HL-60/S4 treated with retinoic acid at 250 ng/mL for 4 days and 3 days (cell line): Measurements from ENCODE around the gene GAPVD1.
"Not testable (repeated sequence)": the region's sequence is repeated elsewhere in the genome, so short reads cannot be mapped to it uniquely, and the experiment has no call there.

Experiments used
- in situ Hi-C: fragments of 300-500 bp; cut with MboI; formaldehyde crosslinking; loops from 2 replicates; pipeline ENCODE4 v1.7.0; 2022; ENCODE audit warnings: low sequenced_read_pairs

The GAPVD1 gene

GRCh38 chr9:125297917-125298316 is 36.3 kb downstream of the GAPVD1 start:
- in situ Hi-C loops, result no loop called here

GRCh38 chr9:125302241-125302640 is 40.6 kb downstream of the GAPVD1 start:
- in situ Hi-C loops, result no loop called here

DNA sequence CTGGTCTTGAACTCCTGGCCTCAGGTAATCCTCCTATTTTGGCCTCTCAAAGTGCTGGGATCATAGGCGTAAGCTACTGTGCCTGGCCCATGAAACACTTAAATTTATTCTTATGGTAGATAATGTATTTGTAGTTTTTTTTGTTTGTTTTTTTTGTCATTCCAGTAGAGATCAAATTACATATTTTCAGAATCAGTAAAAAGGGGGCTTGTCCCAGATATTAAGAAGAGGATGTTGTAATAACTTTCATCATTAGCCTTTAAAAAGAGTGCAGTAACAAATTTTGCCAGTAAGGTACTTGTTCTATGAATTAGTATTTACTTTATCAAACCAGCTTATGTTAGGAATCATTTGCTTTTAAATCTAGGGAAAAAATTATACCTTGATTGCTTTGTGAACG is 42.6 kb downstream of the GAPVD1 start:
- in situ Hi-C loops, result no loop called here

DNA sequence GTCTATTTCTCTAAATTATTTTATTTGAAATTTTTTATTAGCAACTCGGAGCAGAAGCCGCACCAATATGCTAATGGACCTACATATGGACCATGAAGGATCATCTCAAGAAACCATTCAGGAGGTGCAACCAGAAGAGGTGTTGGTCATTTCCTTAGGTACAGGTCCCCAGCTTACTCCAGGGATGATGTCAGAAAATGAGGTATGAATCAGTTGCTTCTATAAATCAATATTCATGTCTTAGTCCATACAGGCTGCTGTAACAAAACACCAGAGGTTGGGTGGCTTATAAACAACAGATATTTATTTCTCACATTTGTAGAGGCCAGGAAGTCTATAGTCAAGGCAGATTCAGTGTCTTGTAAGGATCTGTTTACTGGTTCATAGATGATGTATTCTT is 50.8 kb downstream of the GAPVD1 start:
- in situ Hi-C loops, result no loop called here

DNA sequence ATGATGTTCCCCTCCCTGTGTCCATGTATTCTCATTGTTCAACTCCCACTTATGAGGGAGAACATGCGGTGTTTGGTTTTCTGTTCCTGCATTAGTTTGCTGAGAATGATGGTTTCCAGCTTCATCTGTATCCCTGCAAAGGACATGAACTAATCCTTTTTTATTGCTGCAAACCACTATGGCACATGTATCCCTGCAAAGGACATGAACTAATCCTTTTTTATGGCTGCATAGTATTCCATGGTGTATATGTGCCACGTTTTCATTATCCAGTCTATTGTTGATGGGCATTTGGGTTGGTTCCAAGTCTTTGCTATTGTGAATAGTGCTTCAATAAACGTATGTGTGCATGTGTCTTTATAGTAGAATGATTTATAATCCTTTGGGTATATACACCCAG is 54.7 kb downstream of the GAPVD1 start:
- in situ Hi-C loops, result not testable (repeated sequence)

- in situ Hi-C loops, result no loop called here
Measured at GRCh38 chr9:125317704-125318103, 56.1 kb downstream of the GAPVD1 start.

- in situ Hi-C loops, result no loop called here
Measured at GRCh38 chr9:125321496-125321895, 59.9 kb downstream of the GAPVD1 start.

GRCh38 chr9:125323615-125324014 is 62.0 kb downstream of the GAPVD1 start:
- in situ Hi-C loops, result no loop called here

DNA sequence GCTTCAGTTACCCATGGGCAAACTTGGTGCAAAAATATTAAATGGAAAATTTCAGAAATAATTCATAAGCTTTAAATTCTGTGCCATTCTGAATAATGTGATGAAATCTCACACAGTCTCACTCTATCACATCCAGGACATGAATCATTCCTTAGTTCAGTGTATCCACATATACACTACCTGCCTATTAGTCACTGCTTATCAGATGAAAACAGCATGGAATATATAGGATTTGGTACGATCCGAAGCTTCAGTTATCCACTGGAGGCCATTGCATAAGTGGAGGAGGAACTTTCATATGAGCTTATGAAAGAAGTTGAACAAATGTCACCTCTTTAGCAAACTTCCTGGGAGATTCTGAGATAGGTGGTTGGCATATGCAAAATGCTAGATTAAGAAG is 64.2 kb downstream of the GAPVD1 start:
- in situ Hi-C loops, result no loop called here

GRCh38 chr9:125329978-125330377 is 68.4 kb downstream of the GAPVD1 start:
- in situ Hi-C loops, result no loop called here

DNA sequence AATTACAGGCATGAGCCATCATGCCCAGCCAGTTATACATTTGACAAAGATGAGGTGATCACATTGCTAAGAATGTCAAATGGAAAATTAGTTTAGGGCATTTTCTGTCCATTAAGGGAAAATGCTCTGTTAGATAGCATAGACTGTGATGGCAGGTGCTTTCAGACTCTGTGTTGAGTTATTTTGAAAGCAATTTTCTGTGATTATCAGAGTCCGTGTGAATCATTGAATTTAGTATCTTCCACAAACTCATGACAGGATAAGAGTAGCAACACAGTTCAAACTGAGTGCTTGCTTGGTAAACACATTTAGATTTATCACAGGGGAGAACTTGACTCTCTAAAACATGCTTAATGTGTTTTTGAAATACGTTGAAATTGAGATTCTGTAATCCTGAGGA is 69.0 kb downstream of the GAPVD1 start:
- in situ Hi-C loops, result no loop called here

DNA sequence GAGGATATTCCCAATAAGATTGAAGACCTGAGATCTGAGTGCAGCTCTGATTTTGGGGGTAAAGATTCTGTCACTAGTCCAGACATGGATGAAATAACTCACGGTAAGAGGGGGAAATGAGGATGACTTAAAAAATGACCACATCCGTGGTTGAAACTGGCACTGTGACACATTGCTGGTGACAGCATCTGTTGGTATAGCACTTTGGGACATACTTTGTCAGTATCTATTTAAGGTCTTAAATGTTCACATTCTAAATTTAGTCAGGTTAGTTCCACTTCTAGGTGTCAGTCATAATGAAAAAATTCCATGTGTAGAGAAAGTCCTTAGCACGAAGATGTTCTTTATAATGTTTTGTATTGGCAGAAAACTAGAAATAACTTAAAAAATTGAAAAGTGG is 70.9 kb downstream of the GAPVD1 start:
- in situ Hi-C loops, result no loop called here

GRCh38 chr9:125337236-125337635 is 75.6 kb downstream of the GAPVD1 start:
- in situ Hi-C loops, result no loop called here

GRCh38 chr9:125338929-125339328 is 77.3 kb downstream of the GAPVD1 start:
- in situ Hi-C loops, result no loop called here

- in situ Hi-C loops, result no loop called here
Measured at GRCh38 chr9:125341566-125341965, 79.9 kb downstream of the GAPVD1 start.

DNA sequence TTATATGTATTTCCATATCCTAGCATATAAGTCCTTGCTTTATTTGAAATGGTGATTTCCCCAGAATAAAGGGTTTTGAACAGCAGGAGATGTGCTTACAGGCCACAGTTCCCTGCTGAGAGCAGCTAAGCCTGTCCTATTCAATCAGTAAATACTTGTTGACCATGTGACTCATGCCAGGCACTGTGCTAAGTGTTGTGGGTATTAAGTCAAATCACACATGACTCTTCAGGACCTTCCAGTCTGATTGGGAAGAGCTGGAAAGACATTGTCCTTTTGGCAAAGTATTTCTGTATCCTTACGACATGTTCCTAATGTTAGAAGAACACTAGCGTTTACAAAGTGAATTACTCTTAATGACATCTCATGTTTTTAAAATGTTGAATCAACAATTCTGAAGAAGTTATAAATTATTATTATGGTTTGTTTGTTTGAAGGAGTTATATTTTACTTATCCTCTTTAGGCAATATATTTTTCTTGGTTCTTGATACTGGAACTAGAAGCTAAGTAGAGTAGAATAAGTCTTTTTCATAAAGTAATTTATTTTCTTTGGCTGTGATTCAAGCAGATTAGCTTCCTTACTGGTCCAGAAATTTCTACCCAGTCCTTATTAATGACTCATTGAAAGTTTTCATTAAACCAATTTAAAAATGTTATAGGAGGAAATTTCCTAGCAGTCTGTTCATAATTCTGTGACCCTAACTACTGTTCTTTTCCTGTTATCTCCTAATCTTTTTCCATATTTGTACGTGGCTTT is 82.1 kb downstream of the GAPVD1 start:
- in situ Hi-C loops, result no loop called here

GRCh38 chr9:125346080-125346732 is 84.6 kb downstream of the GAPVD1 start:
- in situ Hi-C loops, result no loop called here

GRCh38 chr9:125355601-125356000 is 94.0 kb downstream of the GAPVD1 start:
- in situ Hi-C loops, result no loop called here

DNA sequence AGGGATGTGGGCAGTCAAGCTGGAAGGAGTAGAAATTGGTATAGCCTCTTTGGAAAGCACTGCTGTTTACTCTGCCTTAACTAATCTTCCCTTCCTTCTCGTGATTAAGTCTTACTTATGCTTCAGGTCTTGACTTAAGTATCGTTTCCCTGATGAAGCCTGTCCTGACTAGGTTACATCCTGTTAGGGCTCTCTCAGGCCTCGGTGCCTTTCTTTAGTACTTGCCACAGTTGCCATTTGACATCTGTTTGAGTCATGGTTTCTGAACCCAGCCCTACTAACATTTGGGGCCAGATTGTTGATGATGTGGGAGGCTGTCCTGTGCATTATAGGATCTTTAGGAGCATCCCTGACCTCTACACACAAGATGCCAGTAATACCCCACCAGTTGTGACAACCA is 94.4 kb downstream of the GAPVD1 start:
- in situ Hi-C loops, result no loop called here

- in situ Hi-C loops, result no loop called here
Measured at GRCh38 chr9:125359011-125359410, 97.4 kb downstream of the GAPVD1 start.

DNA sequence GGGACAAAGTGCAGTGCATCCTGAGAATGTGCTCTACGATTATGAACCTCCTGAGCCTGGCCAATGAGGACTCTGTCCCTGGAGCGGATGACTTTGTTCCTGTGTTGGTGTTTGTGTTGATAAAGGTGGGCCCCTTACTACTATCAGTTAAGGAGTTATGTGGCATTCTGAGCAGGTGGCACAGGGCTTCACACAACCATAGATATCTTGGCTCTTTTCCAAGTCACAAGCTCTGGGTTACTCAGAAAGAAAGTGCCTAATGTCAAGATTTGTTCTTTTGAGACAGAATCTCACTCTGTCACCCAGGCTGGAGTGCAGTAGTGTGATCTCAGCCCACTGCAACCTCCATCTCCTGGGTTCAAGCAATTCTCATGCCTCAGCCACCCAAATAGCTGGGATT is 99.0 kb downstream of the GAPVD1 start:
- in situ Hi-C loops, result no loop called here

GRCh38 chr9:125361837-125362531 is 100.4 kb downstream of the GAPVD1 start:
- in situ Hi-C loops, result no loop called here
